ENCODE measurements around the gene ADGRG2. TPM values are rescaled to one million over a fixed set of nuclear protein-coding genes. Genes with fewer than 3 reads are reported as not detected.

The ADGRG2 gene
- total and polyA plus RNA-seq, 8 donors, result 0.30 to 2.6 (median 0.69) TPM

DNA sequence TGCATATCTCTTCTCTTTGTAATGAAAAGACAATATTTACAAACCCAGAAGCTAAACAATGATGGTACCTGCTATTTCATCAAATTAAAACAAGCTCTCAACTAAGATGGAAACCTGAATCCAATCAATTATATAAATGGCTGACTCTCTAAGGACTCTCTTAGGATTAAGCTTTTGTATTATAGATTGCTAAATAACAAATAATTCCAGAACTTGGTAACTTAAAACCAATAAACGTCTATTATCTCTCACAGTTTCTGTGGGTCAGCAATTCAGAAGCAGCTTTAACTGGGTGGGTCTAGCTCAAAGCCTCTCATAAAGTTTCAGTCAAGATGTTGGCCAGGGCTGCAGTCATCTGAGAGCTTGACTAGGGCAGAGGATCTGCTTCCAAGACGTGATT, 150.8 kb downstream of the ADGRG2 start:
- Histone ChIP-seq H3K4me1 (no peaks in the 10 kb centered on the region), H3K4me3 (no peak overlapping the region), H3K27me3 (no peaks in the 10 kb centered on the region), H3K36me3 (no peaks in the 10 kb centered on the region), H3K27ac (no peak overlapping the region), H3K9me3 (no peaks in the 10 kb centered on the region)
- no peak for ATAC-seq
- FAIRE-seq, result no peak
- no peak for DNase-seq
- intact Hi-C loops (cut with DNase I), result no loop called here
- 49 to 69% methylated on average over 2 of the region's 2 CpGs for WGBS, 2 donors
- TF ChIP-seq, protein P1, sequence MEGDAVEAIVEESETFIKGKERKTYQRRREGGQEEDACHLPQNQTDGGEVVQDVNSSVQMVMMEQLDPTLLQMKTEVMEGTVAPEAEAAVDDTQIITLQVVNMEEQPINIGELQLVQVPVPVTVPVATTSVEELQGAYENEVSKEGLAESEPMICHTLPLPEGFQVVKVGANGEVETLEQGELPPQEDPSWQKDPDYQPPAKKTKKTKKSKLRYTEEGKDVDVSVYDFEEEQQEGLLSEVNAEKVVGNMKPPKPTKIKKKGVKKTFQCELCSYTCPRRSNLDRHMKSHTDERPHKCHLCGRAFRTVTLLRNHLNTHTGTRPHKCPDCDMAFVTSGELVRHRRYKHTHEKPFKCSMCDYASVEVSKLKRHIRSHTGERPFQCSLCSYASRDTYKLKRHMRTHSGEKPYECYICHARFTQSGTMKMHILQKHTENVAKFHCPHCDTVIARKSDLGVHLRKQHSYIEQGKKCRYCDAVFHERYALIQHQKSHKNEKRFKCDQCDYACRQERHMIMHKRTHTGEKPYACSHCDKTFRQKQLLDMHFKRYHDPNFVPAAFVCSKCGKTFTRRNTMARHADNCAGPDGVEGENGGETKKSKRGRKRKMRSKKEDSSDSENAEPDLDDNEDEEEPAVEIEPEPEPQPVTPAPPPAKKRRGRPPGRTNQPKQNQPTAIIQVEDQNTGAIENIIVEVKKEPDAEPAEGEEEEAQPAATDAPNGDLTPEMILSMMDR (IDR thresholded peaks at IDR 0.05), result no peak

DNA sequence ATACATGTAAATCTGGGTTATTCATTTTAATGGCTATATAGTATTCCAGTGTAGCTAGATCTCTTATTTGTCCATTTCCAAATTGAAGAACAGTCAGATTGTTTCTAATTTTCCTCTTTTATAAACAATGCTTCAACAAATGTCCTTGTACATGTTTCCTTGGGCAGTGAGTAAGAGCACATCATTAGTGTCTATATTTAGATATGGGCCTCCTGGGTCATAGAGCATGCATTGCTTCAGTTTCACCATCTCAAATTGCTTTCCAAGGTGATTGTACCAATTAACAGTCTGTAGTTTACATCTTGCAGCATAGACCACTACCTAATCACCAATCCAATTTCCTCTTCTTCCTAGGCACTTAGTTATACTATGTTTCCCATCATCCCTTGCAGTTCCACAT, 151.8 kb downstream of the ADGRG2 start:
- H3K27me3 ChIP-seq, result no peaks in the 10 kb centered on the region
- H3K9me3 ChIP-seq, result no peaks in the 10 kb centered on the region
- TF ChIP-seq, protein P1 (IDR thresholded peaks at IDR 0.05), result no peak
- no peak for ATAC-seq
- H3K36me3 ChIP-seq, result no peaks in the 10 kb centered on the region
- H3K4me1 ChIP-seq, result no peaks in the 10 kb centered on the region
- H3K27ac ChIP-seq, result no peak overlapping the region
- no peak for FAIRE-seq
- DNase-seq, result no peak
- intact Hi-C loops (cut with DNase I), result no loop called here
- H3K4me3 ChIP-seq, result no peak overlapping the region

DNA sequence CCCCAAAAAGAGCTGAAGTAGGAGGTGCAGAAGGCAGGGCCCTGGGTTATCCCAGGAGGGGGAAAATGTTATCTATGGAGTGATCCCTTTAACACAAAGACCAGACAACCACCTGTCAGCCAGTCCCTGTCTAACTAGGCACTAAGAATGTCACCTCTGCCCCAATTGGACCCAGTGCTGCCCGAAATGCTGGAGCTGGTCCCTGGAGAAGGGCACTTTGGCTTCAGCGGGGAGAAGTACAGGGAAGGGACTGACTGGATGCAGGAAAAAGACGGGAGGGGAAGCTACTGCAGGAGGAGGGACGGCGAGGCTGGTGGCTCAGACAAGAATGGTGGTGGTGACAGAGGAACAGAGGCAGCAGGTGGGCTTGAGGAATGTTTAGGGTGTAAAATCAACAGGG, 155.6 kb downstream of the ADGRG2 start:
- no peaks in the 10 kb centered on the region for H3K27me3 ChIP-seq
- FAIRE-seq, result no peak
- no peaks in the 10 kb centered on the region for H3K4me1 ChIP-seq
- no peak for ATAC-seq
- no peak for DNase-seq
- H3K36me3 ChIP-seq, result no peaks in the 10 kb centered on the region
- H3K9me3 ChIP-seq, result no peaks in the 10 kb centered on the region
- intact Hi-C loops (cut with DNase I), result no loop called here
- TF ChIP-seq, protein P1 (IDR thresholded peaks at IDR 0.05), result no peak
- H3K27ac ChIP-seq, result no peak overlapping the region
- WGBS, 2 donors, result 71 to 97% methylated on average over 5 of the region's 5 CpGs
- no peak overlapping the region for H3K4me3 ChIP-seq

DNA sequence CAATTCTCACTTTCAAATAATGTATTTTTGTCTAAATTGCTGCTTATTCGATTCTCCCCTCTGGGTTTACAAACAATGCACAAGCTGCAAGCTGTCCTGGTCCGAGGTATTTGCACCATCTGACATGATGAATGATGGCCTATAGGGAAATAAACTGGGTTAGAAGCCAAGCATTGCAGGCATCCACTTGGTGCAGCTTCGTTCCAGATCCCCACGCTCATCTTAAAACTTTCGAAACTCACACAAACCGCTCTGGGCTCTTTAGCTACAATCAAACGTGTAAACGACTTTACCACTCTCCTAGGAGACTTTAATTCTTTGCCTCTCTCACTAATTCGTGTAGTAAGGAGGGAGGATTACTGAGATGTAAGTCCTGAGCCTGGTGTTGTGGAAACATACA, 157.4 kb downstream of the ADGRG2 start:
- H3K36me3 ChIP-seq, result no peaks in the 10 kb centered on the region
- WGBS, 2 donors, result 56 to 65% methylated on average over 9 of the region's 9 CpGs
- DNase-seq (no peak), FAIRE-seq (no peak), ATAC-seq (no peak)
- H3K27ac ChIP-seq, result no peak overlapping the region
- H3K4me3 ChIP-seq, result no peak overlapping the region
- H3K4me1 ChIP-seq, result no peaks in the 10 kb centered on the region
- no peaks in the 10 kb centered on the region for H3K27me3 ChIP-seq
- TF ChIP-seq, protein P1 (IDR thresholded peaks at IDR 0.05), result no peak
- H3K9me3 ChIP-seq, result no peaks in the 10 kb centered on the region
- intact Hi-C loops (cut with DNase I), result no loop called here

DNA sequence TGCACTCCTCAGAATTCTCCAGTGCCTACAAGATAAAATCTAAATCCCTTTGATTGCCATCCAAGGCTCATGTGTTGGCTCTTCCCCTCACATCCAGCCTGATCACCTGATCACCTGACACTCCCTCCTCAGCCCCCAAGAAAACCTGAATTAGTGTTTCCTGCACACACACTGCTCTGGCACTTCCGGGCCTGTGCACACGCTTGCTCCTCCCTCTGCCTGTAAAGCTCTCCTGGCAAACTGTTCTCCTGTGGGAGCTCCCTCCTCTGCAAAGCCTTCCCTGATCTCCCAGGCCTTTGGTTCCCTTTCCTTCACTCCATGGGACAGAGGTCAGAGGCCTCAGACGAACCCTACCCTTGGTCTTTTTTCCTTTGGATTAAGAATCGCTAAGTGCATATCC, 158.2 kb downstream of the ADGRG2 start:
- TF ChIP-seq, protein P1 (IDR thresholded peaks at IDR 0.05), result no peak
- Histone ChIP-seq H3K27me3 (no peaks in the 10 kb centered on the region), H3K4me3 (no peak overlapping the region), H3K4me1 (no peaks in the 10 kb centered on the region), H3K27ac (no peak overlapping the region), H3K9me3 (no peaks in the 10 kb centered on the region), H3K36me3 (no peaks in the 10 kb centered on the region)
- WGBS, 2 donors, result 75 to 79% methylated on average over 4 of the region's 4 CpGs
- DNase-seq, result no peak
- no peak for FAIRE-seq
- no peak for ATAC-seq
- intact Hi-C loops (cut with DNase I), result no loop called here
